ENCODE results near the gene MAL. TPM values are rescaled to one million over a fixed set of nuclear protein-coding genes. Genes with fewer than 3 reads are reported as not detected.

MAL gene
- total and polyA plus RNA-seq, 2 experiments from 2014 or later, result not detected

- Histone ChIP-seq H3K9me3 (ENCODE audit: low read depth) (no peaks in the 10 kb centered on the region), H3K4me1 (ENCODE audit: low read depth) (no peaks in the 10 kb centered on the region), H3K27ac (no peak overlapping the region), H3K27me3 (no peaks in the 10 kb centered on the region), H3K4me3 (no peak overlapping the region), H3K36me3 (no peaks in the 10 kb centered on the region)
- DNase-seq (ENCODE audit: low read depth in 1 of 2, low spot score in 1 of 2), result no peak
- no peak for TF ChIP-seq CTCF (IDR thresholded peaks at IDR 0.05; ENCODE audit: low read depth, low read length)
Measured at GRCh38 chr2:95061119-95061512, 35.6 kb downstream of the MAL start.

- no peaks in the 10 kb centered on the region for H3K27me3 ChIP-seq
Measured at GRCh38 chr2:95061601-95062183, 36.2 kb downstream of the MAL start.

GRCh38 chr2:95062242-95063085, 37.0 kb downstream of the MAL start:
- TF ChIP-seq CTCF (IDR thresholded peaks at IDR 0.05; ENCODE audit: low read depth, low read length), result no peak
- Histone ChIP-seq H3K36me3 (no peaks in the 10 kb centered on the region), H3K4me1 (ENCODE audit: low read depth) (no peaks in the 10 kb centered on the region), H3K9me3 (ENCODE audit: low read depth) (no peaks in the 10 kb centered on the region), H3K27me3 (no peaks in the 10 kb centered on the region), H3K4me3 (no peak overlapping the region), H3K27ac (no peak overlapping the region)
- no peak for DNase-seq (ENCODE audit: low read depth in 1 of 2, low spot score in 1 of 2)

More at GRCh38 chr2:95061601-95062183, 36.2 kb downstream of the MAL start:
- no peak overlapping the region for H3K4me3 ChIP-seq
- no peak overlapping the region for H3K27ac ChIP-seq
- no peak for TF ChIP-seq CTCF (IDR thresholded peaks at IDR 0.05; ENCODE audit: low read depth, low read length)
- H3K4me1 ChIP-seq (ENCODE audit: low read depth), result no peaks in the 10 kb centered on the region
- DNase-seq (ENCODE audit: low read depth in 1 of 2, low spot score in 1 of 2), result no peak
- no peaks in the 10 kb centered on the region for H3K36me3 ChIP-seq
- no peaks in the 10 kb centered on the region for H3K9me3 ChIP-seq (ENCODE audit: low read depth)

GRCh38 chr2:95063086-95063958, 37.8 kb downstream of the MAL start:
- Histone ChIP-seq H3K4me1 (ENCODE audit: low read depth) (no peaks in the 10 kb centered on the region), H3K27me3 (no peaks in the 10 kb centered on the region), H3K27ac (no peak overlapping the region), H3K9me3 (ENCODE audit: low read depth) (no peaks in the 10 kb centered on the region), H3K36me3 (no peaks in the 10 kb centered on the region), H3K4me3 (no peak overlapping the region)
- DNase-seq (ENCODE audit: low read depth in 1 of 2, low spot score in 1 of 2), result no peak
- TF ChIP-seq CTCF (IDR thresholded peaks at IDR 0.05; ENCODE audit: low read depth, low read length), result no peak

GRCh38 chr2:95068256-95068655, 42.7 kb downstream of the MAL start:
- H3K4me1 ChIP-seq (ENCODE audit: low read depth), result no peaks in the 10 kb centered on the region
- no peak overlapping the region for H3K27ac ChIP-seq
- no peaks in the 10 kb centered on the region for H3K27me3 ChIP-seq
- H3K36me3 ChIP-seq, result no peaks in the 10 kb centered on the region
- H3K4me3 ChIP-seq, result no peak overlapping the region
- H3K9me3 ChIP-seq (ENCODE audit: low read depth), result no peaks in the 10 kb centered on the region
- TF ChIP-seq CTCF (IDR thresholded peaks at IDR 0.05; ENCODE audit: low read depth, low read length), result no peak
- DNase-seq (ENCODE audit: low read depth in 1 of 2, low spot score in 1 of 2), result no peak
